ENCODE data around the gene DNAJC12. TPM values are rescaled to one million over a fixed set of nuclear protein-coding genes. Genes with fewer than 3 reads are reported as not detected.

The DNAJC12 gene
- total RNA-seq, 1 donor from 2014 or later = 8.7 TPM

- intact Hi-C loops (cut with micrococcal nuclease) = no loop called here
These were observed 43.7 kb downstream of the DNAJC12 start for GRCh38 chr10:67794256-67794655.

- intact Hi-C loops (cut with micrococcal nuclease) = no loop called here
These were observed 44.7 kb downstream of the DNAJC12 start for GRCh38 chr10:67793313-67793712.

GRCh38 chr10:67792653-67793052 lies 45.3 kb downstream of the DNAJC12 start:
- intact Hi-C loops (cut with micrococcal nuclease) = no loop called here

- intact Hi-C loops (cut with micrococcal nuclease) = loop anchor here (1.0 to 2.0 kb wide), 3 partner anchors 94 to 418 kb away; partner anchors contain the start of genes HERC4 and SIRT1
These were observed 47.2 kb downstream of the DNAJC12 start for GRCh38 chr10:67790534-67791408.

GRCh38 chr10:67789769-67790168 lies 48.2 kb downstream of the DNAJC12 start:
- intact Hi-C loops (cut with micrococcal nuclease) = loop anchor here (2.0 to 10.0 kb wide), 4 partner anchors 285 to 1115 kb away; partner anchors contain the start of genes DDX50 and HERC4

GRCh38 chr10:67788028-67788886 lies 49.7 kb downstream of the DNAJC12 start:
- intact Hi-C loops (cut with micrococcal nuclease) = loop anchor here (1.0 to 10.0 kb wide), 7 partner anchors 61 to 1117 kb away; partner anchors contain the start of gene DDX50

GRCh38 chr10:67785098-67785497 lies 52.9 kb downstream of the DNAJC12 start:
- intact Hi-C loops (cut with micrococcal nuclease) = loop anchor here (1.0 to 10.0 kb wide), 2 partner anchors 21 to 1120 kb away; partner anchors contain the start of gene DDX50

- intact Hi-C loops (cut with micrococcal nuclease) = loop anchor here (5.0 to 10.0 kb wide), 3 partner anchors 247 to 1120 kb away; partner anchors contain the start of gene DDX50
These were observed 53.5 kb downstream of the DNAJC12 start for GRCh38 chr10:67784474-67784873.

GRCh38 chr10:67783606-67784294 lies 54.2 kb downstream of the DNAJC12 start:
- intact Hi-C loops (cut with micrococcal nuclease) = loop anchor here (5.0 to 10.0 kb wide), 3 partner anchors 246 to 1121 kb away; partner anchors contain the start of gene DDX50

GRCh38 chr10:67782530-67782929 lies 55.5 kb downstream of the DNAJC12 start:
- intact Hi-C loops (cut with micrococcal nuclease) = loop anchor here (5.0 to 10.0 kb wide), 3 partner anchors 245 to 1122 kb away; partner anchors contain the start of gene DDX50

GRCh38 chr10:67780759-67781538 lies 57.0 kb downstream of the DNAJC12 start:
- intact Hi-C loops (cut with micrococcal nuclease) = loop anchor here (1.0 to 10.0 kb wide), 9 partner anchors 17 to 1124 kb away; partner anchors contain the start of gene DDX50

GRCh38 chr10:67780204-67780621 lies 57.8 kb downstream of the DNAJC12 start:
- intact Hi-C loops (cut with micrococcal nuclease) = loop anchor here (1.0 to 10.0 kb wide), 9 partner anchors 16 to 1125 kb away; partner anchors contain the start of gene DDX50

GRCh38 chr10:67779465-67780203 lies 58.4 kb downstream of the DNAJC12 start:
- intact Hi-C loops (cut with micrococcal nuclease) = loop anchor here (1.0 to 10.0 kb wide), 9 partner anchors 15 to 1125 kb away; partner anchors contain the start of gene DDX50

GRCh38 chr10:67776371-67776770 lies 61.6 kb downstream of the DNAJC12 start:
- intact Hi-C loops (cut with micrococcal nuclease) = no loop called here

GRCh38 chr10:67775279-67775678 lies 62.7 kb downstream of the DNAJC12 start:
- intact Hi-C loops (cut with micrococcal nuclease) = no loop called here

GRCh38 chr10:67772894-67773511 lies 65.0 kb downstream of the DNAJC12 start:
- intact Hi-C loops (cut with micrococcal nuclease) = loop anchor here (1.0 kb wide), 1 partner anchor 8 kb away; no protein-coding TSS in a partner anchor

- intact Hi-C loops (cut with micrococcal nuclease) = no loop called here
These were observed 65.8 kb downstream of the DNAJC12 start for GRCh38 chr10:67772151-67772550.

GRCh38 chr10:67771200-67771599 lies 66.8 kb downstream of the DNAJC12 start:
- intact Hi-C loops (cut with micrococcal nuclease) = no loop called here
